ENCODE results near the gene LMF1. TPM values are rescaled to one million over a fixed set of nuclear protein-coding genes. Genes with fewer than 3 reads are reported as not detected.

Gene LMF1
- total and polyA plus RNA-seq, 2 of the 4 experiments (the other 2 are of a cell fraction), result 7.7 to 13.1 TPM

GRCh38 chr16:898761-899682, 71.8 kb downstream of the LMF1 start:
- H3K23ac ChIP-seq (ENCODE audit: low read depth, low read length), result no peak overlapping the region
- no peak for ATAC-seq (ENCODE audit: low read depth)
- no peaks in the 10 kb centered on the region for H3K9me1 ChIP-seq (ENCODE audit: insufficient read depth, low read length)
- dilution Hi-C loops (cut with HindIII; ENCODE audit: low sequenced_read_pairs, unreplicated experiment) (no loop called here), intact Hi-C loops (cut with micrococcal nuclease) (no loop called here), in situ Hi-C loops (cut with MboI; ENCODE audit: low sequenced_read_pairs) (no loop called here)
- no peaks in the 10 kb centered on the region for H4K20me1 ChIP-seq (ENCODE audit: insufficient read depth, low read length)
- TF ChIP-seq POLR2A (IDR thresholded peaks at IDR 0.05; ENCODE audit: low read depth, low read length) (no peak), RCOR1 (IDR thresholded peaks at IDR 0.05; ENCODE audit: insufficient replicate concordance, low read length) (no peak), NFE2L2 (IDR thresholded peaks at IDR 0.05; ENCODE audit: low read depth, low read length) (no peak), CHD1 (IDR thresholded peaks at IDR 0.05; ENCODE audit: low read depth, low read length) (no peak), MXI1 (IDR thresholded peaks at IDR 0.05; ENCODE audit: borderline replicate concordance, low read depth, low read length) (no peak), RAD21 (IDR thresholded peaks at IDR 0.05; ENCODE audit: low read length) (no peak), MAZ (IDR thresholded peaks at IDR 0.05; ENCODE audit: borderline replicate concordance, low read depth, low read length) (no peak), SMC3 (IDR thresholded peaks at IDR 0.05; ENCODE audit: low read depth, low read length) (no peak), RFX5 (IDR thresholded peaks at IDR 0.05; ENCODE audit: low read depth, low read length) (no peak), CEBPB (IDR thresholded peaks at IDR 0.05; ENCODE audit: low read depth, low read length) (no peak), FOS (IDR thresholded peaks at IDR 0.05; ENCODE audit: low read depth, low read length) (no peak), USF2 (IDR thresholded peaks at IDR 0.05; ENCODE audit: low read depth, low read length) (no peak), BHLHE40 (IDR thresholded peaks at IDR 0.05; ENCODE audit: low read depth, low read length) (no peak), MAFK (IDR thresholded peaks at IDR 0.05; ENCODE audit: low read depth, low read length) (no peak)
- TF ChIP-seq, protein P1, sequence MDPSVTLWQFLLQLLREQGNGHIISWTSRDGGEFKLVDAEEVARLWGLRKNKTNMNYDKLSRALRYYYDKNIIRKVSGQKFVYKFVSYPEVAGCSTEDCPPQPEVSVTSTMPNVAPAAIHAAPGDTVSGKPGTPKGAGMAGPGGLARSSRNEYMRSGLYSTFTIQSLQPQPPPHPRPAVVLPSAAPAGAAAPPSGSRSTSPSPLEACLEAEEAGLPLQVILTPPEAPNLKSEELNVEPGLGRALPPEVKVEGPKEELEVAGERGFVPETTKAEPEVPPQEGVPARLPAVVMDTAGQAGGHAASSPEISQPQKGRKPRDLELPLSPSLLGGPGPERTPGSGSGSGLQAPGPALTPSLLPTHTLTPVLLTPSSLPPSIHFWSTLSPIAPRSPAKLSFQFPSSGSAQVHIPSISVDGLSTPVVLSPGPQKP (IDR thresholded peaks at IDR 0.05; ENCODE audit: borderline replicate concordance, low read depth, low read length), result no peak
- no TSS peak for BruUV-seq (replicated peaks)
- H3K9me3 ChIP-seq (ENCODE audit: control insufficient read depth, insufficient read depth, low read length), result no peaks in the 10 kb centered on the region
- H2BK120ac ChIP-seq (ENCODE audit: low read depth, low read length), result no peak overlapping the region
- no peak overlapping the region for H4K91ac ChIP-seq (ENCODE audit: insufficient read depth, low read depth, low read length)
- H3K27me3 ChIP-seq (ENCODE audit: control insufficient read depth, insufficient read depth, low read length), result no peaks in the 10 kb centered on the region
- H2AK9ac ChIP-seq (replicated peaks; ENCODE audit: low read depth, low read length, poor library complexity), result no peak overlapping the region
- H2AK5ac ChIP-seq (ENCODE audit: low read depth, low read length), result no peak overlapping the region
- 75% methylated on average over 30 of the region's 39 CpGs; no CpG with 5 or more reads in 1 of the 2 experiments for WGBS, 2 experiments (ENCODE audit: extremely low coverage in 2 of 2, insufficient read length in 1 of 2)
- H2BK15ac ChIP-seq (ENCODE audit: low read depth, low read length), result no peak overlapping the region
- H4K8ac ChIP-seq (ENCODE audit: low read depth in 2 of 2, low read length in 2 of 2), result no peak overlapping the region
- no peak overlapping the region for H4K5ac ChIP-seq (ENCODE audit: low read depth, low read length)
- H2AFZ ChIP-seq (replicated peaks; ENCODE audit: low read length, poor library complexity), result no peak overlapping the region
- H3K4me1 ChIP-seq (ENCODE audit: control insufficient read depth, insufficient read depth, low read length), result no peaks in the 10 kb centered on the region
- no peak overlapping the region for H3K56ac ChIP-seq (ENCODE audit: extremely low read depth, insufficient read depth, low read length)
- no peak overlapping the region for H2BK5ac ChIP-seq (ENCODE audit: low read depth, low read length, poor library complexity, severe bottlenecking)
- no peak for DNase-seq
- H3K9ac ChIP-seq (ENCODE audit: low read depth, low read length), result no peak overlapping the region
- no peaks in the 10 kb centered on the region for H3K79me1 ChIP-seq (ENCODE audit: low read depth in 1 of 2, low read length in 2 of 2)
- no peaks in the 10 kb centered on the region for H3K36me3 ChIP-seq (ENCODE audit: control insufficient read depth, insufficient read depth, low read length)
- ChIA-PET POLR2A (ENCODE audit: unreplicated experiment) (no interaction called here), CTCF (no interaction called here)
- no peak overlapping the region for H3K14ac ChIP-seq (replicated peaks; ENCODE audit: low read depth, low read length)
- H2BK20ac ChIP-seq (ENCODE audit: low read depth, low read length), result no peak overlapping the region
- H3K4me2 ChIP-seq (ENCODE audit: low read depth, low read length), result no peak overlapping the region
- no peak overlapping the region for H3K27ac ChIP-seq (ENCODE audit: insufficient read depth, low read length)
- no peak overlapping the region for H3K4ac ChIP-seq (ENCODE audit: low read depth, low read length)
- H3K4me3 ChIP-seq (ENCODE audit: insufficient read depth, low read depth, low read length), result no peak overlapping the region
- no peak overlapping the region for H3K18ac ChIP-seq (ENCODE audit: low read depth, low read length)
